Loucy (cell line): Measurements from ENCODE around the gene BZW2.

Experiments
- EZH2phosphoT487 ChIP-seq: fragments of 200-600 bp; IDR thresholded peaks from 2 replicates; pipeline ENCODE4 v1.6.1; 2018; ENCODE audit warnings: antibody characterized with exemption, mild to moderate bottlenecking, moderate library complexity, borderline replicate concordance
- TF ChIP-seq, protein P1 (sequence below): fragments of 200-600 bp; sonication (generic); conservative IDR thresholded peaks from 2 replicates; pipeline ENCODE4 v1.5.1; 2014; ENCODE audit warnings: mild to moderate bottlenecking, antibody characterized with exemption, low read length

- TF ChIP-seq, protein P1, sequence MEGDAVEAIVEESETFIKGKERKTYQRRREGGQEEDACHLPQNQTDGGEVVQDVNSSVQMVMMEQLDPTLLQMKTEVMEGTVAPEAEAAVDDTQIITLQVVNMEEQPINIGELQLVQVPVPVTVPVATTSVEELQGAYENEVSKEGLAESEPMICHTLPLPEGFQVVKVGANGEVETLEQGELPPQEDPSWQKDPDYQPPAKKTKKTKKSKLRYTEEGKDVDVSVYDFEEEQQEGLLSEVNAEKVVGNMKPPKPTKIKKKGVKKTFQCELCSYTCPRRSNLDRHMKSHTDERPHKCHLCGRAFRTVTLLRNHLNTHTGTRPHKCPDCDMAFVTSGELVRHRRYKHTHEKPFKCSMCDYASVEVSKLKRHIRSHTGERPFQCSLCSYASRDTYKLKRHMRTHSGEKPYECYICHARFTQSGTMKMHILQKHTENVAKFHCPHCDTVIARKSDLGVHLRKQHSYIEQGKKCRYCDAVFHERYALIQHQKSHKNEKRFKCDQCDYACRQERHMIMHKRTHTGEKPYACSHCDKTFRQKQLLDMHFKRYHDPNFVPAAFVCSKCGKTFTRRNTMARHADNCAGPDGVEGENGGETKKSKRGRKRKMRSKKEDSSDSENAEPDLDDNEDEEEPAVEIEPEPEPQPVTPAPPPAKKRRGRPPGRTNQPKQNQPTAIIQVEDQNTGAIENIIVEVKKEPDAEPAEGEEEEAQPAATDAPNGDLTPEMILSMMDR = no peak
- no peak for TF ChIP-seq EZH2phosphoT487
Observed at GRCh38 chr7:16718111-16718656, 72.2 kb downstream of the BZW2 start.
